ENCODE data around the gene GADD45G.
A peak's percentile ranks its signal among the peaks of the same experiment; 100 is the strongest.

GADD45G gene

DNA sequence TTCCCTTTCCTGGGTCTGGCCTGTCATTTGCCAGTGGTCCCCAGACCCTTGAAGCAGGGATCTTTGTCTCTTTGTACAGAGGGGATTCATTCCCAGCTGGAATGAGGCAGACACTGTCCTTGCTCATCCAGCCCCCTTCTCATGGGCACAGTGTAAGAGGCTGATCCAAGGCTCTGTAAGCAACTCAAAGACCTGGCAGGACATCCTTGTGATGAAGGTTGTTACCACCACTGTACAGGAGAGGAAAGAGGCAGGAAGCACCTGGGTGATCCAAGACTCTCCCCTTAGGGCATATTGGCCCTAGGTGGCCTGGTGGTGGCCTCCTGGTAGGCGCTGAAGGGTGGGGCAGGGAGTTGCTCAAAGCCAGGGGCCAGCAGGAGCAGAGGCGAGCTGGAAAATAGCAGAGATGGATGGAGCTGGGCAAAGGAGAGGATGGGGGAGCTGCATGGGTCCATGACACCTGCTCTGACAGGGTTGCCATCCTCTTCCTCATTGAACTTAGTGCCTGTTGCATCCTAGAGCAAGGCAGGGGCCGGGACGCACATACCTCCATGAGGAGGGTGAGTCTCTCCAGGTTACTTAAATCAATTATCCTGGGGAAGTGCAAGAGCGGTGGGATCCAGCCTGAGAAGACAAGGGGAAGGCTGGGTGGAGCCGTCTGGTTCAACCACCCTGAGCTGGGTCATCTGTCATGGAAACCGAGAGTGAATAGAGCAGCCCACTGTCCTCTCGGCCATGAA lies 9.8 kb upstream of the GADD45G start:
- intact Hi-C loops (cut with DNase I; ENCODE audit: low total_unique reads), result no loop called here
- Histone ChIP-seq H3K27me3 (peaks cover 0 to 16% of the 10 kb centered on the region in 2 donors), H3K4me3 (no peak overlapping the region), H3K4me1 (no peaks in the 10 kb centered on the region), H3K36me3 (no peaks in the 10 kb centered on the region), H3K27ac (no peak overlapping the region), H3K9me3 (no peaks in the 10 kb centered on the region)
- TF ChIP-seq, protein P1, sequence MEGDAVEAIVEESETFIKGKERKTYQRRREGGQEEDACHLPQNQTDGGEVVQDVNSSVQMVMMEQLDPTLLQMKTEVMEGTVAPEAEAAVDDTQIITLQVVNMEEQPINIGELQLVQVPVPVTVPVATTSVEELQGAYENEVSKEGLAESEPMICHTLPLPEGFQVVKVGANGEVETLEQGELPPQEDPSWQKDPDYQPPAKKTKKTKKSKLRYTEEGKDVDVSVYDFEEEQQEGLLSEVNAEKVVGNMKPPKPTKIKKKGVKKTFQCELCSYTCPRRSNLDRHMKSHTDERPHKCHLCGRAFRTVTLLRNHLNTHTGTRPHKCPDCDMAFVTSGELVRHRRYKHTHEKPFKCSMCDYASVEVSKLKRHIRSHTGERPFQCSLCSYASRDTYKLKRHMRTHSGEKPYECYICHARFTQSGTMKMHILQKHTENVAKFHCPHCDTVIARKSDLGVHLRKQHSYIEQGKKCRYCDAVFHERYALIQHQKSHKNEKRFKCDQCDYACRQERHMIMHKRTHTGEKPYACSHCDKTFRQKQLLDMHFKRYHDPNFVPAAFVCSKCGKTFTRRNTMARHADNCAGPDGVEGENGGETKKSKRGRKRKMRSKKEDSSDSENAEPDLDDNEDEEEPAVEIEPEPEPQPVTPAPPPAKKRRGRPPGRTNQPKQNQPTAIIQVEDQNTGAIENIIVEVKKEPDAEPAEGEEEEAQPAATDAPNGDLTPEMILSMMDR (IDR thresholded peaks at IDR 0.05), result no peak
- no peak for DNase-seq

DNA sequence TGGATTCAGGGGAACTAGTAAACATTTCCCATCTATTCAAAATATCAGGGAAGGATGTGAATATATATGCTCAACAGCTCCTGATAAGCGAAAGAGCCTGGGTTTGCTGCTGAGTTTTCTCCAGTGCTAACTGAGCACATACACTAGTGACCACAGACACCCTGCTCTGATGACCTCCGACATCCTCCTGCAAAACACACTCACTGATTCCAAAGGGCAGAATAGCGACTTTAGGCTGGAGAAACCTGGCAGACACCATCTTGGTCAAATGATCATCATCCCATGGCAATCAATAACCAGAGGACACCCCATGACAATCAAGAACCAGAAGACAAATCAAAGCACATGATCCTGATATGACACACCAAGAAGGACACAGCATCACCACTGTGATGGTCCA lies 9.2 kb upstream of the GADD45G start:
- no peak overlapping the region for H3K27ac ChIP-seq
- no peak for DNase-seq
- TF ChIP-seq, protein P1 (IDR thresholded peaks at IDR 0.05), result no peak
- no peaks in the 10 kb centered on the region for H3K9me3 ChIP-seq
- H3K4me1 ChIP-seq, result no peaks in the 10 kb centered on the region
- H3K4me3 ChIP-seq, result no peak overlapping the region
- H3K36me3 ChIP-seq, result no peaks in the 10 kb centered on the region
- peaks cover 0 to 10% of the 10 kb centered on the region in 2 donors for H3K27me3 ChIP-seq
- intact Hi-C loops (cut with DNase I; ENCODE audit: low total_unique reads), result no loop called here

DNA sequence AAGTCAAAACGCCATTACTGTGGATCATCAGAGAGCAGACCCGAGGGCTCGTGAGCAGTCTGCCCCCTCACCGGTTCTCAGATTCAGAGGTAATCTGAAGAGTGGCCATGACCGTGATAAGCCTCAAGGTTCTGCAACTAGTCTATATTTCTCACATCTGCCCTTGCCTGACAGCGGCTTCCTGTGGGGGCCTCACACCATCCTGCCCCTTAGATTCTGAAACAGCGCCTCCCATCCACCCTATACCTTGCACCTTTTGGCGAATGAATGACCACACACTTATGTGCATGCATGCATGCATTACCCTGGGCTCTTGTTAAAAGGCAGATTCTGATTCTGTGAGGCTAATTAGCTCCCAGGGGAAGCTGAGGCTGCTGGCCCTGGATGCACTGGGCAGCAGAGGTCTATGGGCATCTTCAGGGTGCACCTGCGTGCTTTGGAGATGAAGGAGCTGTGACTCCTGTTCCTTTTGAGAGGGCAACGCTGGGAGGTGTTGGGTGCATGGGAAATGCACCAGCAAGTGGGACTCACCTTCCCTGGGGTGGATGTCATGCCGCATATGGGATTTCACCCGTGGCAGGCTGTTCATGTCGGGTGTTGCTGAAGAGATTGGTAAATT lies 7.8 kb upstream of the GADD45G start:
- intact Hi-C loops (cut with DNase I; ENCODE audit: low total_unique reads), result no loop called here
- DNase-seq, result no peak
- TF ChIP-seq, protein P1 (IDR thresholded peaks at IDR 0.05), result no peak
- Histone ChIP-seq H3K36me3 (no peaks in the 10 kb centered on the region), H3K4me1 (no peaks in the 10 kb centered on the region), H3K4me3 (no peak overlapping the region), H3K9me3 (no peaks in the 10 kb centered on the region), H3K27me3 (no peaks in the 10 kb centered on the region), H3K27ac (no peak overlapping the region)

DNA sequence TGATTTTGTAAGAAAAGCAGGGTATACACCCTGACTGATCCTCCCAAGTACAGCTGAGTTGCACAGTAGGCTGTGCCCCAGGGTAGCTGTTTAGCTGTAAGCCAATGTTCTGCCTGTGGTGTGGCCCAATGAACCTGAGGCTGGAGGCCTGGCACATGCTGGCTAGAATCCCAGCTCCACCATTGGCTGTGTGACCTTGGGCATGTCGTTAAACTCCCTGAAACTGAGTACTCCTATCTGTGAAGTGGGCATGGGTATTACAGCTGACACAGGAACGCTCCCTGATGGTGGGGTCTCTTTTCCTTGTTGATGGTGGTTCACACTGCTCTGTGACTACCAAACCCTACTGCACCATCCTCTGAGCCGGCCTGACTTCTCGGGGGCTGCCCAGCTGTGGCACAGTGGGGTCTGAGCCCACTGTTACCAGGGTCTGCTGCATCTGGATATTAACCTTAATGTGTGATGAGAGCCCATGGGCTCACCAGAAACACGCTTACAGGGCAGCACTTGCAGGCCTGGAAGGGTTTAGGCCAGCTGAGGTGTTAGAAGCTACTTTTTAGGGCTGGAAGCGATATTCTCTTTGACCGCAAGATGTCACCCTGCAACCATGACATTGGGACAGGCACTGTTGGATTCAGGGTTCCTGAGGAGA lies 7.0 kb upstream of the GADD45G start:
- Histone ChIP-seq H3K36me3 (no peaks in the 10 kb centered on the region), H3K27ac (no peak overlapping the region), H3K4me1 (no peaks in the 10 kb centered on the region), H3K9me3 (no peaks in the 10 kb centered on the region), H3K27me3 (no peaks in the 10 kb centered on the region), H3K4me3 (no peak overlapping the region)
- DNase-seq, result peak in 1 of 2 donors; percentile 51
- TF ChIP-seq, protein P1 (IDR thresholded peaks at IDR 0.05), result peak; percentile 78 to 85
- intact Hi-C loops (cut with DNase I; ENCODE audit: low total_unique reads), result no loop called here

DNA sequence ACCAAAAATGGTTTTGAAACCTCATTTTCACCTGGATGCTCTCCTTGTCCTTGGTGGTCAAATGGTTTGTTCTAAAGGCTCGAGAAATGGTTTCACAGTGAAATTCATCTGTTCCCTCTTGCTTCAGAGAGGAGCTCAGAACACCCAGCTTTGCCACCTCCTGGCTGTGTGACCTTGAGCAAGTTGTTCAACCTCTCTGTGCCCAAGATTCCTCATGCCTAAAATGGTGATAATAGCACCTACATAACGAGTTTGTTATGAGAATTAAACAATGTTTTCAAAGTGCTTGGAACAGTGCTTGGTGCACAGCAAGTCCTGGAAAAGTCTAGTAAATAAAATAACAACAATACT lies 6.5 kb upstream of the GADD45G start:
- DNase-seq, result no peak
- Histone ChIP-seq H3K9me3 (no peaks in the 10 kb centered on the region), H3K27me3 (no peaks in the 10 kb centered on the region), H3K4me1 (peaks cover 0 to 3% (median 2%) of the 10 kb centered on the region in 4 donors), H3K36me3 (no peaks in the 10 kb centered on the region), H3K4me3 (no peak overlapping the region), H3K27ac (no peak overlapping the region)
- TF ChIP-seq, protein P1 (IDR thresholded peaks at IDR 0.05), result no peak
- intact Hi-C loops (cut with DNase I; ENCODE audit: low total_unique reads), result no loop called here

Data from tibial artery (tissue), 4 donors.